Breast epithelium (tissue), 4 donors: ENCODE measurements around the gene RFTN1. TPM values are rescaled to one million over a fixed set of nuclear protein-coding genes. Genes with fewer than 3 reads are reported as not detected.

Source experiments
- DNase-seq, 2 donors: peaks; one replicate each; pipeline ENCODE4 v3.0.0-alpha.2; 2019; ENCODE audit warnings: low spot score in 2 of 2
- H3K27ac ChIP-seq, 2 donors: fragments of 200-600 bp; sonication (generic) in 1 of 2; one replicate each; pipeline ENCODE4 v1.5.1; 2016 to 2019; ENCODE audit warnings: mild to moderate bottlenecking in 1 of 2
- H3K27me3 ChIP-seq, 2 donors: fragments of 200-600 bp; sonication (generic) in 1 of 2; one replicate each; pipeline versions ENCODE4 v1.5.1 to v1.6.0; 2017 to 2019; ENCODE audit warnings: control low read depth in 1 of 2, mild to moderate bottlenecking in 1 of 2
- H3K36me3 ChIP-seq: fragments of 200-600 bp; one replicate; pipeline ENCODE4 v1.5.1; 2019
- H3K4me1 ChIP-seq, 2 donors: fragments of 200-600 bp; sonication (generic); one replicate each; pipeline ENCODE4 v1.5.1; 2016 to 2019; ENCODE audit warnings: control low read depth in 1 of 2
- H3K4me3 ChIP-seq, 3 donors: fragments of 200-600 bp; sonication (generic); 1 replicate in 2 of 3; 2 replicates in 1 of 3; pipeline ENCODE4 v1.5.1; 2016 to 2019; ENCODE audit warnings: mild to moderate bottlenecking in 3 of 3, moderate library complexity in 2 of 3
- H3K9me3 ChIP-seq, 2 donors: fragments of 200-600 bp; sonication (generic) in 1 of 2; one replicate each; pipeline ENCODE4 v1.5.1; 2016 to 2019; ENCODE audit warnings: control low read depth in 1 of 2
- CTCF ChIP-seq, 3 donors: fragments of 450-650 bp; IDR thresholded peaks; one replicate each; pipeline ENCODE4 v1.5.1; 2016 to 2017; ENCODE audit warnings: antibody characterized with exemption in 3 of 3, mild to moderate bottlenecking in 3 of 3, moderate library complexity in 3 of 3
- POLR2A ChIP-seq: fragments of 450-650 bp; IDR thresholded peaks from one replicate; pipeline ENCODE4 v1.6.1; 2016; ENCODE audit warnings: antibody characterized with exemption, mild to moderate bottlenecking, moderate library complexity
- POLR2AphosphoS5 ChIP-seq, 3 donors: sonication (generic); formaldehyde crosslinking; IDR thresholded peaks; one replicate each; pipeline ENCODE4 v1.6.1; 2017; ENCODE audit warnings: antibody characterized with exemption in 3 of 3
- intact Hi-C: fragments of 100-400 bp; cut with DNase I; formaldehyde crosslinking; loops from one replicate; pipeline ENCODE4 v1.15.1; 2023; ENCODE audit warnings: low total_unique reads
- total RNA-seq, 3 donors: library from RNA; depleted of rRNA; stranded (reverse); fragments of >200 nt; gene quantifications; one replicate each; pipeline ENCODE4 v1.1.0, GENCODE V29; 2016

RFTN1 gene
- total RNA-seq, 3 donors from 2014 or later: 13.9 to 108 (median 29.5) TPM

- no peaks in the 10 kb centered on the region for H3K4me1 ChIP-seq
- TF ChIP-seq CTCF (IDR thresholded peaks at IDR 0.05): no peak
- H3K9me3 ChIP-seq: no peaks in the 10 kb centered on the region
- no peak for DNase-seq
- peak overlapping the region; percentile 22 to 52 for H3K27ac ChIP-seq
- no peak overlapping the region for H3K4me3 ChIP-seq
- no peaks in the 10 kb centered on the region for H3K36me3 ChIP-seq
- no peaks in the 10 kb centered on the region for H3K27me3 ChIP-seq
- intact Hi-C loops: no loop called here
These were observed 226.6 kb downstream of the RFTN1 start for GRCh38 chr3:16286751-16287543.

- H3K4me1 ChIP-seq: no peaks in the 10 kb centered on the region
- no peaks in the 10 kb centered on the region for H3K27me3 ChIP-seq
- peak overlapping the region; percentile 22 to 52 for H3K27ac ChIP-seq
- no peaks in the 10 kb centered on the region for H3K36me3 ChIP-seq
- H3K4me3 ChIP-seq: no peak overlapping the region
- no peak for DNase-seq
- TF ChIP-seq POLR2AphosphoS5 (IDR thresholded peaks at IDR 0.05): no peak
- no peak for TF ChIP-seq POLR2A
- TF ChIP-seq CTCF (IDR thresholded peaks at IDR 0.05): no peak
- intact Hi-C loops: no loop called here
- H3K9me3 ChIP-seq: no peaks in the 10 kb centered on the region
These were observed 227.3 kb downstream of the RFTN1 start for GRCh38 chr3:16286161-16286560.

- H3K9me3 ChIP-seq: no peaks in the 10 kb centered on the region
- no peaks in the 10 kb centered on the region for H3K27me3 ChIP-seq
- H3K36me3 ChIP-seq: no peaks in the 10 kb centered on the region
- TF ChIP-seq POLR2A (no peak), CTCF (IDR thresholded peaks at IDR 0.05) (no peak), POLR2AphosphoS5 (IDR thresholded peaks at IDR 0.05) (no peak)
- no peak for DNase-seq
- no peak overlapping the region for H3K4me3 ChIP-seq
- no peak overlapping the region for H3K27ac ChIP-seq
- H3K4me1 ChIP-seq: no peaks in the 10 kb centered on the region
- intact Hi-C loops: no loop called here
These were observed 228.9 kb downstream of the RFTN1 start for GRCh38 chr3:16284633-16285032.

- TF ChIP-seq CTCF (IDR thresholded peaks at IDR 0.05): no peak
- no peak for TF ChIP-seq POLR2A
- TF ChIP-seq POLR2AphosphoS5 (IDR thresholded peaks at IDR 0.05): no peak
- no peak for DNase-seq
- no peaks in the 10 kb centered on the region for H3K9me3 ChIP-seq
- no peaks in the 10 kb centered on the region for H3K27me3 ChIP-seq
- intact Hi-C loops: no loop called here
- H3K4me3 ChIP-seq: no peak overlapping the region
- no peaks in the 10 kb centered on the region for H3K4me1 ChIP-seq
- H3K36me3 ChIP-seq: no peaks in the 10 kb centered on the region
- no peak overlapping the region for H3K27ac ChIP-seq
These were observed 232.8 kb downstream of the RFTN1 start for GRCh38 chr3:16280671-16281070.

- no peak for DNase-seq
- Histone ChIP-seq H3K9me3 (no peaks in the 10 kb centered on the region), H3K4me1 (no peaks in the 10 kb centered on the region), H3K27me3 (no peaks in the 10 kb centered on the region), H3K27ac (no peak overlapping the region), H3K4me3 (no peak overlapping the region), H3K36me3 (no peaks in the 10 kb centered on the region)
- intact Hi-C loops: no loop called here
- no peak for TF ChIP-seq CTCF (IDR thresholded peaks at IDR 0.05)
- no peak for TF ChIP-seq POLR2A
- TF ChIP-seq POLR2AphosphoS5 (IDR thresholded peaks at IDR 0.05): no peak
These were observed 234.3 kb downstream of the RFTN1 start for GRCh38 chr3:16279010-16279801.
